ELF-1 (cell line): ENCODE results near the gene GCLM.
"Not testable (repeated sequence)": the region's sequence is repeated elsewhere in the genome, so short reads cannot be mapped to it uniquely, and the experiment has no call there.

Source experiments
- DNase-seq: peaks from one replicate; pipeline ENCODE4 v3.0.0-alpha.2; 2016; ENCODE audit warnings: low read depth, low spot score

The GCLM gene

DNA sequence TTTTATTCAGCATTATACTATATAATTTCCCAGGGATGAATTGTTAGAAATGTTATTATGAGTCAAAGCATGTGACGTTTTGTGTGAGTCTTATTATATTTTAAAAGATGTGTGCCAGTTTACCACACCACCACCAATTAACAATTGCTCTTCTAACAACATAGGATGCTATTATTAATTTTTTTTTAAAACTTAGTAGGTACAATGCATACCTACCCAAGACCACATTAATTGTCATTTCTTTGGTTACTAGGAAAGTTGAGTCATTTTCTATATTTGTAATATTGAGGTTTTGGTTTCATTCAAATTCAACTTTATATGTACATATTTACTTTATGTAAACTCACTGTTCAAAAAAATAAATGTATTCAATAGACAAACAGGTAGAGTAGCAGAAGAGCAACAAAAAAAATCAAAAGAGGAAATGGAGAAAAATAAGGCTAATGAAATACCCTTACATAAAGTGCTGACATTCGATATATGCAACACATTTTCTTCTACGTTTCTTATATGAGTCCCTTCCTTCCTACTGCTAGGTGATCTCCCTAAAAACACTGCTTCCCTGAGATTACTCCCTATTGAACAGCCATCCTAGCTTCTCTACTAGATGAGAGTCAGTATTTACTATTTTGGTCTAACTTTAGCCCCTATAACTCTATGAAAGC, 9.6 kb downstream of the GCLM start:
- DNase-seq = no peak

DNA sequence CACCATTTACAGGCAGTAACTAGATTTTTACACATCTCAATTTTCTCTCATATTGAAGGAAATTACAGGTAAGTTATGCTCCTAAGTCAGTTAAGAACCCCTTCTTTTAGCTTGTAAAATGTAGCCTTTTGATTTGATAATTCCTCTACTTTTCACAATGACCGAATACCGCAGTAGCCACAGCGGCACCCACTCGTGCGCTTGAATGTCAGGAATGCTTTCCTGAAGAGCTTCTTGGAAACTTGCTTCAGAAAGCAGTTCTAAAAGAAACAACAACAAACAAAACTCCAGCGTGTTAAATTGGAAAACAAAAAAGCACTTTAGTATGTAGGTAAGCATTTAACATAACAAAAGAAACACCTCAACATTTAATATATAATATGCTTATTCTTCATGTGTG, 20.3 kb downstream of the GCLM start:
- DNase-seq = no peak

DNA sequence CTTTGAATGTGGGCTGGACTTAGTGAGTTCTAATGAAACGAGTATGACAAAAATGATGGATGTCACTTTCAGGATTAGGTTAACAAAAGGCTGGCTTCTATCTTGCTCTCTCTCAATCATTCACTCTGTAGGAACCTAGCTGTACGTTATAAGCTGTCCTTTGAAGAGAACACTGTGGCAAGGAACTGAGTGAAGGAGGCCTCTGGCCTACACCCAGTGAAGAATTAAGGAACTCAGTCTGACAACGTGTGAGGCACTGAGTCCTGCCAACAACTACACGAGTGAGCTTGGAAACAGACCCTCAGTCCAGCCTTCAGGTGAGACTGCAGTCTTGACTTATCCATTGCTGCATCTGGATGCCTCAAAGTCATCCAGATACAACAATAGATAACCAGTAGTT, 27.0 kb downstream of the GCLM start:
- no peak for DNase-seq

DNA sequence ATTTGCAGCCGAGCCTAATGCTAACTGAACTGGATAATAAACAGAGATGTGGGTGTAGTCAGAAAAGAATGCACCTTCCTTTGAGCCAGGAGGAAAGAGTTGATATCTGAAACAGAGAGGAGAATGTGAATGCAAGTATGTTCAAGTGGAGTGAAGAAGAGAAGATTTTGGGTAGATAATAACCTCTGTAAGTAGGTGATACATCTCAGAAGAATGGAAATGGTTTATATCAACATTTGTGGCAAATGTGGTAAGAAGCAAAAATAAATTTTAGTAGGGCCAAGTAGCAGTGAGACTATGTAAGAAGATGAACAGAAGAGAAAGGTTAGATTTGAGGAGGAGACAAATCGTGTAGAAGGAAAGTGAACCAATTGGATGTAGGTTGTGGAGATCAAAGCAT, 28.5 kb downstream of the GCLM start:
- no peak for DNase-seq

DNA sequence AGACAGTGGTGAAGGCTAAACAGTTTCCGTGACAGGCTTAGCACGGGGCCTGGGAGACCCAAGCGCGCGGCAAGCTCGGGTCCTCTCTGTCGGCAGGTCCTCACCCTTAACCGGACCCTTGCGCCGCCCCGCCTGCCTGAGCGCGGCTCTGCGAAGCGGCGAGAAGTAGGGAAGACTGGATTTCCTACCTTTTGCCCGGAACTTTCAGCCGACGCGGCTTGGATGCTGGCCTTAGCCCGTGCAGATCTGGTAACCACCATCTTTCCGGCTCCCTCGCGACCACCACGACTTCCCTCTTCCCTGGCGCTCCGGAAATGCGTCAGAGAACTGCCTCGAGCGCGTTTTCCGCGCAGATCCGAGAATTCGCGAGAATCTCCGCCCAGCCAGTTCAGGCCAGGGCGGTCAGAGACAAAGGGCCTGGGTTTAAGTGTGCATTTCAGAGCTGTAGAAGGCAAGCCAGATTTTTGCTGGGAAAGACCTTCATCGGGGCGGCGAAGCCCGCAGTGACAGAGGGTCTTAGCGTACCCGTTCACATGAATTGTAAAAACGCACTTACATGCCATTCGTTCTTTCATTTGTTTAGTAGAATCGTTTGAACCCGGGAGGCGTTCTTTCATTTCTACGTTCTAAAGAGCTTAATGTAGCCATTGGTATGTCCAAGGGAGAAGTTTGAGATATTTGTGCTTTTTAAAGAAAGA, 30.2 kb downstream of the GCLM start, which contains the start of gene DNTTIP2:
DNTTIP2 (minus strand) TSS at position 318 of the 698 bp plus-strand sequence; CDS start at position 260, 58 bp downstream.
- peak; percentile 96 for DNase-seq

DNA sequence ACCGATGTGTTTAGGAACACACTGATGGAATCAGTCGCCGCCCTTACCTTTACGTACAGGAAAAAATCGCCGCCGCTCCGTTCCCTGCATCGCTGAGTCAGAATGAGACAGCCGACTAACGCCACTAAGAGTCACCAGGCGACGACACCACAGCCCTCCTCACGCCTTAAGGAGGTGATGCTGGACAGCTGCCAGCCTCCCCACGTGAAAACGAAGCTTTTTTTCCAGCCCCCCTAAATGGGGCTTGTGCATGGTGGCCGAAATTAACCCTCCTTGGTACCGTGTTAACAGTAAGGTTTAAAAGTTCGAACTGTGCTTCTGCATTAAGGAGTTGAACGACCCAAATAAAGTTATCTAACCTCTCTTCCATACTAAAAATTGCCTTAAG, 30.7 kb downstream of the GCLM start:
- peak; percentile 48 for DNase-seq

DNA sequence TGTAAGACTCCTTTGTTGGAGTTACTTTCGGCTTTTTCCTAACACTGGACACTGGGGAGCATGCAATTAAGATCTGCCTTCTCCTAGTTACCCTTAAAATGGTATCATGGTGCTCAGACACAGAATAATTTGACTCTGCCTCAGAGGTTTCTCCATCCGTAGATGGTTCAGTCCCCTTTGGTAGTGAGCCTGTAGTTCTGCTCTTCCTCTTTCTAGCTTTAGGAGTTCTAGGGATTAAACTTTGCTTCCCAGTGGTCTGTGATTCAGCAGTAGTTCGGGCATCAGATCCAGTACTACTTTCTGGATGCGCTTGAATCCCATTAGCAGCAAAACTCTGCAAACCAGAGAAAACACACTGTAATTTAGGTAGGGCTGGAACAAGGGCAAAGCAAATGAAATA, 31.7 kb downstream of the GCLM start:
- no peak for DNase-seq

DNA sequence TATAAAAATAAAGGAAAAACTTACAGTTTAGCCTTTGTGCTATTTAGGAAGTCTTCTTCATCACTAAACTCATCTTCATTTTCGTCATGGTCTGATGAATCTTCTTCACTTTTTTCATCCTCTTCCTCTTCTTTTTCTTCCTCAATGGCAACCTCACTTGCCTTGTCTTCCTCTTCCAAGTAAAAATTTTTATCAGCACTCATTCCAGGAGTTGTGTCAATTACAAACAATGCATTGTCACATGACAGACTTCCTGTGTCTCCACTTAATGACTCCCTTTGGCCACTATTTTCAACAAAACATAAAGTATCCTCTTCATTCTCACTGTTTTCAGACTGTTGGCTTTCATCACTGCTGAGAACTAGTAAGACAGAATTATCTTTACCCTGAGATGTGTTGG, 33.0 kb downstream of the GCLM start:
- DNase-seq = no peak

DNA sequence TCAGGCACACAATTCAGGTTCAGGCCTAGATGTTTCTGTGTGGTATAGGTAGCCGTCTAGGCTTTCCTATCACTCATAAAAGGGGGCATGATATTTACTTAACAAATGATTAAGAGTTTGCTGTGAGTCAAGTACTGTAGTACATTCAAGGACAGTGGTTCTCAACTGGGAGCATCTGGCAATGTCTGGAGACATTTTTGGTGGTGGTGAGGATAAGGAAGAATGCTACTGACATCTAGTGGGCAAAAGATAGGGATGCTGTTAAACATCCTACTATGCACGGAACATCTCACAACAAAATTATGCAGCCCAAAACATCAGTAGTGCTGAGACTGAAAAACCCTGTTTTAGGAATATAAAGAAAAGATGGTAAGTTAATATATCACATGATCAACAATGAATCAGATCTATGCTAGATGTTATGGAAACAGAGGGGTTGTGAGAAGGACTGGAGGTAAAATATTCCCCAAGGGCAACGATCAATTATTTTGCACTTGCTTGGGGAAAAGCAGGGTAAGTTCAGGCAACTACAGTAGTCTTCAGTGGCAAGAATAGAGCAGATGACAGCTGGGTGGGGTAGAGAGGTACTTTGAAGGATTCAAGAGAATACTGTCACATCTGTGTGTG, 35.1 kb downstream of the GCLM start:
- DNase-seq = no peak

DNA sequence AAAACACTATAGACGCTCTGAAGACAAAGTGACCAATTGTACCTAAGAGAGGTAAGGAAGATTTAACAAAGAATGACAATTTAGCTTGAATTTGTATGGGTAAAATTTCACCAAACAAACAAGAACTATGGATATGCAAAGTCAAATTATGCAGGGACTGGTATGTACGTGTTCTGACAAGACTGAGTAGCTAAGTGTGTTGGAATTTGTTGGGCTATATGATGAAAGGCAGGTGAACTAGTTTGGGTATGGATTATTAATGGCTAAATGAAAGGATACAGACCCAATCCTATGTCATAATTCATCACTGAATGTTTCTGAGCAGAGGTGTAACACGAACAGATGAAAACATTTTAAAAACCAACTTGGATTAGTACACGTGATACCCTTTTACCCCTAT, 37.9 kb downstream of the GCLM start:
- DNase-seq = no peak

DNA sequence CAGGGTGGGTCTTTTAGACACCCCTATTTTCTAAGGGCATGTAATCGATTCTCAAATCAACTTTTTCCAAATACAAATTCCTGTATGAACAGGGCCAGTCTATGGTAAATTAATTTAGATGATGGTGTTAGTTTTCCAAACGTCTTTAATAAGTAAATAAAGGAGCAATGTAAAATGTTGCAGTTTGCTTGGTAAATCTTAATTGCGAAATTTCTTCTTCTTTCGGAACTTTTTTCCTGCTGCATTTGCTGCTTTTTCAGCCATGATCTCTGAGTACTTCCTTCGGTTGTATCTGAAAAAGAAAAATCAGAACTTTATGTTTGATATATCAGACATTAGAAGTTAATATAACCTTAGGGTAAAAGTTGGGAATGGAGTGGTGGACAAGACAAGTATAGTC, 39.6 kb downstream of the GCLM start:
- no peak for DNase-seq

DNA sequence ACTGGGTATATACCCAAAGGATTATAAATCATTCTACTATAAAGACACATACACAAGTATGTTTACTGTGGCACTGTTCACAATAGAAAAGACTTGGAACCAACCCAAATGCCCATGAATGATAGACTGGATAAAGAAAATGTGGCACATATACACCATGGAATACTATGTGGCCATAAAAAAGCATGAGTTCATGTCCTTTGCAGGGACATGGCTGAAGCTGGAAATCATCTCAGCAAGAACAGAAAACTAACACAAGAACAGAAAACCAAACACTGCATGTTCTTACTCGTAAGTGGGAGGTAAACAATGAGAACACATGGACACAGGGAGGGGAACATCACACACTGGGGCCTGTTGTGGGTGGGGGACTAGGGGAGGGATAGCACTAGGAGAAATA, 40.7 kb downstream of the GCLM start:
- not testable (repeated sequence) for DNase-seq

DNA sequence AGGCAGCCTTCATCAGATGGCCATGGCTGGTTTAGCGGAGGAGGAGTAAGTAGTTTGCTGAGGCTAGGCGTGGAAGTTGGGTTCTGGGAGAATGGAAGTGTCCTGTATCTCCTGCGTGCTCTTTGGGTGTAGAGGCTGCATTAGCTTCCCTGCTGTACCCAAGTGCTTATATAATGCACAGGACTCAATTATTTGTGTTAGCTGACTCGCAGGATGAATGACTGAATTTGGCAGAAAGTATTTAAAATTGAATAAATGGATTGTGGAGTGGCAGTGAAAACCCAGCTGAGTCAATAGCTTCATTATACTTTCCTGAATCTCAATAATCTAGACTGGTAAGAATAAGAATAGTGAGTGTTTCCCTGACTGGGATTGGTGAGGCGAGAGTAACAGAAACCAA, 44.0 kb downstream of the GCLM start:
- no peak for DNase-seq

DNA sequence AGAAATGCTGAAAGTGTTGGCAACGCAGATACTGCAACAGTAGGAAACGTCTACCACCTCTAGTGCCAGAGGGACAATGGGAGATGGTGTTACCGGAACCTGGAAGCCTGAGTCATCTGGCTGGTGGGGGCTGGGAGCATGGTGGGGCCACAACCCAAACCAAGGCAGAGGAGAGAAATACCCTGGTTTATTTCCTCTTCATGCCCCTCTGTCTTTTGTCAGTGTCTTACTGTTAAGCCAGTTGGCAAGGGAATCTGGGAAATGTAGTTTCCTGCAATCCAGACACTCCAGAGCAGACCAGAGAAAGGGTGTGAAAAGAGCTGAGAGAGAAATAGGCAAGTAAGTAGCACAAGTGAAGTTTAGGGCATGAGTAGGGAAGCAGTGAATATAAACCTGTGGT, 45.1 kb downstream of the GCLM start:
- DNase-seq = peak; percentile 27

DNA sequence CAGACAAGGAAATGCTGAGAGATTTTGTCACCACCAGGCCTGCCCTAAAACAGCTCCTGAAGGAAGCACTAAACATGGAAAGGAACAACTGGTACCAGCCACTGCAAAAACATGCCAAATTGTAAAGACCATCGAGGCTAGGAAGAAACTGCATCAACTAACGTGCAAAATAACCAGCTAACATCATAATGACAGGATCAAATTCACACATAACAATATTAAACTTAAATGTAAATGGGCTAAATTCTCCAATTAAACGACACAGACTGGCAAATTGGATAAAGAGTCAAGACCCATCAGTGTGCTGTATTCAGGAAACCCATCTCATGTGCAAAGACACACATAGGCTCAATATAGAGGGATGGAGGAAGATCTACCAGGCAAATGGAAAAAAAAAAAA, 51.6 kb downstream of the GCLM start:
- not testable (repeated sequence) for DNase-seq

DNA sequence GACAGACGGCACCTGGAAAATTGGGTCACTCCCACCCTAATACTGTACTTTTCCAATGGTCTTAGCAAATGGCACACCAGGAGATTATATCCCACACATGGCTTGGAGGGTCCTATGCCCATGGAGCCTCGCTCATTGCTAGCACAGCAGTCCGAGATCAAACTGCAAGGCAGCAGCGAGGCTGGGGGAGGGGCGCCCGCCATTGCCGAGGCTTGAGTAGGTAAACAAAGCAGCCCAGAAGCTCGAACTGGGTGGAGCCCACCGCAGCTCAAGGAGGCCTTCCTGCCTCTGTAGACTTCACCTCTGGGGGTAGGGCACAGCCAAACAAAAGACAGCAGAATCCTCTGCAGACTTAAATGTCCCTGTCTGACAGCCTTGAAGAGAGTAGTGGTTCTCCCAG, 53.2 kb downstream of the GCLM start:
- not testable (repeated sequence) for DNase-seq

DNA sequence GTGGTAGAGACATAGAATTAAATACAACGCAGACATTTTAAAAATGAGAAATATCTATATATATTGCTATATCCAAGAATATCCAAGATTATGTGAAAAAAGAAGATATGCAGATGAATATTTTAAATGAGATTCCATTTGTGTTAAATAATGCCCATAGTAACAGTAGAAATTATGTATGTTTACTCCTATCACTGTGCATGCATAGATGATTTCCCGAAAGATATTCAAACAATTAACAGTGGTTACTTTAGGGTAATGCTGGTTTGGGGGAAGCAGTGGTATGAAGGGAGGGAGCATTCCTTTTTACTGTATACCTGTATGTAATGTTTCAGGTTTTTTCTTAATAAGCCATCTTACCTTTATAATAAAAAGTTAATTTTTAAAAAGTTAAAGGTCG, 55.3 kb downstream of the GCLM start:
- DNase-seq = no peak

DNA sequence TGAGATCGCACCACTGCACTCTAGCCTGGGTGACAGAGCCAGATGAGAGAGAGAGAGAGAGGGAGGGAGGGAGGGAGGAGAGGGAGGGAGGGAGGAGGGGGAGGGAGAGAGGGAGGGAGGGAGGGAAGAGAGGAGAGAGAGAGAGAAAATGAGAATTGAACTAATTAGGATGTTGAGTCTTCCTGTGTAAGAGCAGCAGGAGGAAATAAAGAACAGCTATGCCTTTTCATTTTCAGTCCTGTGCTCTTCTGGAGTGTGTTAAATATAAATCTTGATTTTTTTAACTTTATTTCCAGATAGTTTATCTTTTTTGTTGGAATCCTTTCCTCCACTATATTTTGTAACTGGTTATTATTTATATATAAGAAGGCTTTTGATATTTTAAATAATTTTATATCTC, 57.4 kb downstream of the GCLM start:
- DNase-seq = no peak

DNA sequence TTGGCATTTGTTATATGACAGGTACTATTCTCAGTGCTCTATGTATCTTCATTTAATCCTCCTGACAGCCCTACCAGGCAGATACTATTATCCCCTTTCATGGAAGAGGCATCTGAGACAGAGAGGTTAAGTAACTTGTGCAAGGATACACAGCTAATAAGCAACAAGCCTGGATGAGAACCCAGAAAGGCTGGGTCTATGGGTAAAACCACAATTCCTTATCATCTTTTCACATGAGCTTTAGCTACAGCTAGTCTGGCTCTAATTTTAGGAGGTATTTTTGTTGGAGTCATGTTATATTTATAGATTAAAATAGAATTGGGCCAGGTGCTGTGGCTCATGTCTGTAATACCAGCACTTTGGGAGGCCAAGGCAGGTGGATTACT, 57.9 kb downstream of the GCLM start:
- DNase-seq = no peak

DNA sequence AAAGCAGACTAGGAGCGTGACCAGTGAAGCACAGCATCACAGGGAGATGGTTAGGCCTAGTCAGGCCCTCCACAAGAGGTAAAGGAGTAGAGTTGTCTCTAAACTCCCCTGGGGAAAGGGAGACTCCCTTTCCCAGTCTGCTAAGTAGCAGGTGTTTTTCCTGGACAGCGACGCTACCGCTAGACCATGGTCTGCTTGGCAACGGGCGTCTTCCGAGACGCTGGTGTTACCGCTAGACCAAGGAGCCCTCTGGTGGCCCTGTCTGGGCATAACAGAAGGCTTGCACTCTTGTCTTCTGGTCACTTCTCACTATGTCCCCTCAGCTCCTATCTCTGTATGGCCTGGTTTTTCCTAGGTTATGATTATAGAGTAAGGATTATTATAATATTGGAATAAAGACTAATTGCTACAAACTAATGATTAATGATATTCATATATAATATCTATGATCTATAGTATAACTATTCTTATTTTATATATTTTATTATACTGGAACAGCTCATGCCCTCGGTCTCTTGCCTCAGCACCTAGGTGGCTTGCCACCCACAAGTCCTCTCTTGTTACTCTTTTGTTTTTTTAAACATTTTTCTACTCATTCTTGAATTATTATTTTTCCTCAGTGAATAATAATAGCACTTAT, 58.4 kb downstream of the GCLM start:
- DNase-seq = peak; percentile 80

DNA sequence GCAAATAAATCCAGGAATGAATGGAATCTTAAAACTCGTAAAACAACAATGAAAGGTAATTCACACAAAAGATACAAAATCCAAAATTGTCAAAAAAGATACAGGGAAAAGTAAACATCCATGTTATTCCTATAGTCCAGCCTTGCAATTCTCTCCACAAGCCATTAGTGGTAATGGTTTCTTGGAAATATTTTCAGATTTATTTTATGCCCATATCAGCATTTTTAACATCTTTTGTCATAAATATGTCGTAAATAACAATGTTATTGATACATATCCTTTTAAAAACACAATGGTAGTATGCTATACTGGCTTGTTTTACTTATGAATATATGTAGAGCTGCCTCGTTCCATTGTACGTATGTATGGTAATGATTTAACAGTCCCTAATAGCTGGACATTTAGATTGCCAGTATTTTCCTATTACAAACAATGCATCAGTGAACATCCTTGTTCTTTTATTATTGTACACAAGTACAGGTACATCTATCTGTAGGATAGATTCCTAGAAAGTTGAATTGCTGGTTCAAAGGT, 60.8 kb downstream of the GCLM start:
- no peak for DNase-seq

DNA sequence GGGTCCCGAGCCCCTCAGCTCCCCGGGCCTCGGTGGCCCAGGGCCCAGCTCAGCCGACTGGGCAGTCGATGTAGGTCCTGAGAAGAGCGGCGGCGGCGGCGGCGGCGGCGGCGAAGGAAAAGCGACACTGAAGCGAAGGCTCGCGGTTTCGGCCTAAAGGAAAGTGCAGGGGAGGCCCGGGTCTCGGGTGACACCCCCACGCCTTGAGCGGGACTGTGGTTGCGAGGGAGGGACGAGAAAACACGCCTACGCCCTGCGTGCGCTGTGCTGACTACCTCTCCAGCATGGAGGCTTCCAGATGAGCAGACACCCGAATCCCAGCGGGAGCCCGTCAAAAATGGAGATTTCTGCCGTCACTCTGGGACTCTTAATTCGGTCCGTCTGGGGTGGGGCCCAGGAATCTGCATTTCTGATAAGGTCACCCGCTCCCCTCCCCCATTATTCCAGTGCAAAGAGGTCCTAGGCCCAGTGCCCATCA, 61.4 kb downstream of the GCLM start:
- DNase-seq = no peak
